Esophagus muscularis mucosa (tissue), 4 donors: Measurements from ENCODE around the gene SETD1A. TPM values are rescaled to one million over a fixed set of nuclear protein-coding genes. Genes with fewer than 3 reads are reported as not detected.

Experiments
- DNase-seq: peaks from one replicate; pipeline ENCODE4 v3.0.0-alpha.2; 2017; ENCODE audit errors: extremely low spot score
- H3K27ac ChIP-seq, 4 donors: fragments of 200-600 bp; sonication (generic); replicated peaks in 1 of 4; 1 replicate in 3 of 4; 2 replicates in 1 of 4; pipeline ENCODE4 v1.5.1; 2016 to 2019; ENCODE audit warnings: mild to moderate bottlenecking in 1 of 4
- H3K27me3 ChIP-seq, 4 donors: fragments of 200-600 bp; sonication (generic); one replicate each; pipeline versions ENCODE4 v1.5.1 to v1.6.0; 2016 to 2019
- H3K36me3 ChIP-seq, 4 donors: fragments of 200-600 bp; sonication (generic); one replicate each; pipeline ENCODE4 v1.5.1; 2016 to 2019
- H3K4me1 ChIP-seq, 4 donors: fragments of 200-600 bp; sonication (generic); one replicate each; pipeline ENCODE4 v1.5.1; 2016 to 2019
- H3K4me3 ChIP-seq, 4 donors: fragments of 200-600 bp; sonication (generic); 1 replicate in 2 of 4; 2 replicates in 2 of 4; pipeline ENCODE4 v1.5.1; 2016 to 2019; ENCODE audit warnings: mild to moderate bottlenecking in 4 of 4, moderate library complexity in 1 of 4
- H3K9me3 ChIP-seq, 4 donors: fragments of 200-600 bp; sonication (generic); 1 replicate in 3 of 4; 2 replicates in 1 of 4; pipeline ENCODE4 v1.5.1; 2016 to 2019
- CTCF ChIP-seq, 3 experiments: fragments of 200-600 bp in 2 of 3; fragments of 450-650 bp in 1 of 3; sonication (generic) in 2 of 3; IDR thresholded peaks; one replicate each; pipeline ENCODE4 v1.5.1; 2017 to 2019; ENCODE audit warnings: antibody characterized with exemption in 3 of 3, mild to moderate bottlenecking in 2 of 3, moderate library complexity in 1 of 3
- EP300 ChIP-seq: sonication (generic); formaldehyde crosslinking; IDR thresholded peaks from one replicate; pipeline ENCODE4 v1.6.1; 2017; ENCODE audit warnings: antibody characterized with exemption
- POLR2A ChIP-seq: fragments of 450-650 bp; IDR thresholded peaks from one replicate; pipeline ENCODE4 v1.6.1; 2017; ENCODE audit warnings: antibody characterized with exemption, moderate library complexity, mild to moderate bottlenecking, low read depth
- POLR2AphosphoS5 ChIP-seq, 2 donors: sonication (generic); formaldehyde crosslinking; IDR thresholded peaks; one replicate each; pipeline ENCODE4 v1.6.1; 2017; ENCODE audit warnings: antibody characterized with exemption in 2 of 2
- WGBS: methylation state at CpG from one replicate; pipeline ENCODE4 v1.1.5; 2018; 5-methylcytosine and 5-hydroxymethylcytosine counted together
- intact Hi-C: fragments of 100-400 bp; cut with DNase I; formaldehyde crosslinking; loops from one replicate; pipeline ENCODE4 v1.15.1; 2023
- total RNA-seq, 4 donors: library from RNA; depleted of rRNA; stranded (reverse); fragments of >200 nt; gene quantifications; one replicate each; pipeline versions ENCODE4 v1.1.0 to v1.2.1, GENCODE V29; 2016

SETD1A gene
- total RNA-seq, 4 donors from 2014 or later = 7.1 to 25.4 (median 9.9) TPM

GRCh38 chr16:31007684-31008083 is 50.1 kb downstream of the SETD1A start:
- H3K27me3 ChIP-seq = peaks cover 0 to 61% (median 15%) of the 10 kb centered on the region in 4 donors
- H3K9me3 ChIP-seq = no peaks in the 10 kb centered on the region
- no peak for TF ChIP-seq POLR2AphosphoS5 (IDR thresholded peaks at IDR 0.05)
- no peak for TF ChIP-seq POLR2A
- TF ChIP-seq CTCF (IDR thresholded peaks at IDR 0.05) = no peak
- TF ChIP-seq EP300 = no peak
- no peak for DNase-seq
- H3K4me1 ChIP-seq = peaks cover 0 to 13% (median 9%) of the 10 kb centered on the region in 4 donors
- intact Hi-C loops = no loop called here
- no peaks in the 10 kb centered on the region for H3K36me3 ChIP-seq
- H3K27ac ChIP-seq = no peak overlapping the region
- WGBS = 49% methylated on average over 6 of the region's 6 CpGs
- no peak overlapping the region for H3K4me3 ChIP-seq

GRCh38 chr16:31008149-31008548 is 50.6 kb downstream of the SETD1A start:
- 73% methylated on average over 6 of the region's 6 CpGs for WGBS
- intact Hi-C loops = no loop called here
- Histone ChIP-seq H3K27me3 (peaks cover 0 to 65% (median 15%) of the 10 kb centered on the region in 4 donors), H3K4me3 (no peak overlapping the region), H3K36me3 (no peaks in the 10 kb centered on the region), H3K27ac (no peak overlapping the region), H3K9me3 (no peaks in the 10 kb centered on the region), H3K4me1 (peaks cover 0 to 13% (median 9%) of the 10 kb centered on the region in 4 donors)
- TF ChIP-seq POLR2AphosphoS5 (IDR thresholded peaks at IDR 0.05) (no peak), EP300 (no peak), CTCF (IDR thresholded peaks at IDR 0.05) (no peak), POLR2A (no peak)
- no peak for DNase-seq

GRCh38 chr16:31008551-31008950 is 51.0 kb downstream of the SETD1A start:
- no peak for DNase-seq
- peaks cover 0 to 66% (median 15%) of the 10 kb centered on the region in 4 donors for H3K27me3 ChIP-seq
- peaks cover 0 to 13% (median 9%) of the 10 kb centered on the region in 4 donors for H3K4me1 ChIP-seq
- H3K4me3 ChIP-seq = no peak overlapping the region
- no peak for TF ChIP-seq POLR2AphosphoS5 (IDR thresholded peaks at IDR 0.05)
- TF ChIP-seq EP300 = no peak
- H3K36me3 ChIP-seq = no peaks in the 10 kb centered on the region
- no peaks in the 10 kb centered on the region for H3K9me3 ChIP-seq
- WGBS = 82% methylated on average over 5 of the region's 5 CpGs
- no peak overlapping the region for H3K27ac ChIP-seq
- intact Hi-C loops = no loop called here

- WGBS = 90% methylated on average over 7 of the region's 7 CpGs
- Histone ChIP-seq H3K27ac (no peak overlapping the region), H3K9me3 (no peaks in the 10 kb centered on the region), H3K4me1 (peaks cover 0 to 13% (median 9%) of the 10 kb centered on the region in 4 donors), H3K4me3 (no peak overlapping the region), H3K36me3 (no peaks in the 10 kb centered on the region), H3K27me3 (peaks cover 0 to 71% (median 15%) of the 10 kb centered on the region in 4 donors)
- DNase-seq = no peak
- TF ChIP-seq POLR2A (no peak), EP300 (no peak), POLR2AphosphoS5 (IDR thresholded peaks at IDR 0.05) (no peak), CTCF (IDR thresholded peaks at IDR 0.05) (no peak)
- intact Hi-C loops = no loop called here
Measured at GRCh38 chr16:31009120-31009519, 51.6 kb downstream of the SETD1A start.

GRCh38 chr16:31009894-31010584 is 52.5 kb downstream of the SETD1A start:
- no peak overlapping the region for H3K27ac ChIP-seq
- WGBS = 24% methylated on average over 16 of the region's 36 CpGs

More at GRCh38 chr16:31009894-31010584, 52.5 kb downstream of the SETD1A start:
- H3K27me3 ChIP-seq = peaks cover 0 to 75% (median 15%) of the 10 kb centered on the region in 4 donors
- H3K9me3 ChIP-seq = no peaks in the 10 kb centered on the region
- intact Hi-C loops = no loop called here
- peak overlapping the region in 2 of 4 donors; percentile 36 to 47 for H3K4me3 ChIP-seq
- DNase-seq = no peak
- H3K4me1 ChIP-seq = peaks cover 0 to 13% (median 9%) of the 10 kb centered on the region in 4 donors
- no peaks in the 10 kb centered on the region for H3K36me3 ChIP-seq
- no peak for TF ChIP-seq EP300
- TF ChIP-seq POLR2A = no peak
- TF ChIP-seq POLR2AphosphoS5 (IDR thresholded peaks at IDR 0.05) = no peak
- TF ChIP-seq CTCF (IDR thresholded peaks at IDR 0.05) = no peak
